ENCODE measurements around the gene URB2.
"Not testable (repeated sequence)": the region's sequence is repeated elsewhere in the genome, so short reads cannot be mapped to it uniquely, and the experiment has no call there.

Gene URB2

DNA sequence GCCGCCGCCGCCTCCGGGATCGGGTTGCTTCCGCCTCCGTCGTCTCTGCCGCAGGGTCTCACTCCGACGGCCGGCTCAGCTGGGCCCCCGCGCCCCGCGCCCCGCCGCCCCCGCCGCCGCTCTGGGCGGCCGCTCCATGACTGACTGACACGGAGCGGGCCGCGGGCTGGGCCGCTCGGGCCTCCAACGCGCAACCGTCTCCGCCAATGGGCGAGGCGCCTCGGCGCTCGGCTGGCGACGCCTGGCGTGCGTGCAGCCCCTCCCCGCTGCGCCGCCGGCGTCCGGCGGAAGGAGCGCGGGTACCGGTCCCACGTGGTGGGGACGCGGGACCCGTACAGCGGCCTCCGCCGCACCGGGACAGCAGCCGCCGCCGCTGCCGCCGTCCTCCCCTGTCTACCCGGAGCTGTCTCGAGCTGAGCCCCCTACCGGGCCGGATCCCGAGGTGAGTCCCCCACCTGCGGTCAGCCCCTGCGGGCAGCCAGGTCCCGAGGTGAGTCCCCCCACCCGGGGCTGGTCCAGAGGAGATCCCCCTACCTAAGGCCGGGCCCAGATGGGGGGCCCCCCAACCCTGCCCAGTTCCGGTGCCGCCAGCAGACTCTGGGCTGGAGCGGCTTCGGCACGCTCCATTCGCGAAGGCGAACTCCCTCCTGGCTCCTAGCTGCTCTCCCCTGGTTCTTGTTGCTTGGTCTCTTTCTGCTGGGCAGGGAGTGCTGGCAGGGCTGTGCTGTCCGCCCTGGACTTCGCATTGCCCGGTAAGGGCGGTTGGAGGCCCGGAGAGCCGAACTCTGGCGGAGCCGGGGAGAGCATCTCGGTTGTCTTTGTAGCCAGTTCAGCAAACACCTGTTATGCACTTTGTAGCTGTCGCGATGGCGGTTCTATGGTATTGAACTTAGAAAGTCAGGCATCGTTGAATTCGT, at the start of gene URB2, which contains the start of gene TAF5L:
TSS of gene URB2 (plus strand) at position 333 of the 917 bp plus-strand sequence. CDS start 1,387 bp downstream, outside the sequence.
TSS of gene TAF5L (minus strand) at position 208 of the 917 bp plus-strand sequence. CDS start 11,640 bp downstream, outside the sequence.
- DNase-seq (ENCODE audit: low read depth, low spot score), result peak; percentile 45

GRCh38 chr1:229578168-229579058, 47.6 kb upstream of the URB2 start:
- no peak for DNase-seq (ENCODE audit: low read depth, low spot score)

GRCh38 chr1:229579059-229579673, 46.9 kb upstream of the URB2 start:
- DNase-seq (ENCODE audit: low read depth, low spot score), result no peak

- no peak for DNase-seq (ENCODE audit: low read depth, low spot score)
These were observed 44.6 kb upstream of the URB2 start for GRCh38 chr1:229581485-229581884.

DNA sequence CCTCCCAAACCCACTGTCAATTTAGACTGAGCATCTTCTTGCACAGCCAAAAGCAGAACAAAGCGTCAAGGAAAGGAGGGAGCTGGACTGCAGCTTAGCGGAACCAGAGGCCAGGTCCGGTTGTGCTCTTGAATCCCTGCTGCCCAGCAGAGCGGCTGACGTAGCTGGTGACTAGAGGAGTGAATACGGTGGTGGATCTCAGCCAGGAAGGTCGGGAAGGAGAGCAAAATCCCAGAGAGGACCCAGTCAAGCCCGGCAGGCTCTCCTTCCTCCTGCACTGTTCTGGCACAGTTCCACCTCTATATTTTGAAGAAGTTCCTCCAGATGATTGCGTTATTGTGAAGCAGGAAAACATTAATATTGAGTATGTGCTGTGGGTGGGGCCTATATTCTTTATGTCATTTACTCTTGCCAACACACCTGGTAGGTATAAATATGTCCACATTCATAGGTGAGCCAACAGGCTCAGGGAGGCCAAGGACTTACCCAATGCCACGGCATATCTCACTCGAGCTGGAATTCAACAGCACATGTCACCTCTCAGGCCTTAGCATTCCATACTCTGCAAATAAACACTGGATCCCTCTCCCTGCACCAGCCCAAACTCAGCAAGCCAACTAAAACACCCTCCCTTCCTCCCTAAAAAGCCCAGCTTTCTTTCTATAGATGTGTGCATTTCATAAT, 43.9 kb upstream of the URB2 start:
- no peak for DNase-seq (ENCODE audit: low read depth, low spot score)

- DNase-seq (ENCODE audit: low read depth, low spot score), result no peak
These were observed 43.3 kb upstream of the URB2 start for GRCh38 chr1:229582715-229583114.

- no peak for DNase-seq (ENCODE audit: low read depth, low spot score)
These were observed 40.7 kb upstream of the URB2 start for GRCh38 chr1:229585338-229585737.

- no peak for DNase-seq (ENCODE audit: low read depth, low spot score)
These were observed 35.9 kb upstream of the URB2 start for GRCh38 chr1:229590119-229590518.

DNA sequence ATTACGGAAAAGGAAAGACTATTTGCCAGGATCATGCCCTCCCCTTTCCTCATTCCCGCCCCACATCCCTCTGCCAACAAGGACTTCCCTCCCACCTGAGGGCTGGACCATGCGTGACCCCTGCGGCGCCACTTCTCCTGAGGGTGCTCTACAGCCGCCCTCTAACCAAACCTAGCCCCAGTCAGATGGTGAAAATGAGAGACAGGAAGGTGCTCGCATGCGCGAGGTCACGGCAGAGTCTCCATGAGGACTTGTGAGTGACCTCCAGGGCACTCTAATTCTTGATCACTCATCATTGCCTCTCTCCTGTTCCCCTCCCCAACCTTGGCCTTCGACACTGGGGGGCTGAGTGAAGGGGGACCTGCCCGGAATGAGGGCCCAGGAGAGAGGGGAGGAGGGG, 32.2 kb upstream of the URB2 start:
- DNase-seq (ENCODE audit: low read depth, low spot score), result no peak

- DNase-seq (ENCODE audit: low read depth, low spot score), result no peak
These were observed 31.6 kb upstream of the URB2 start for GRCh38 chr1:229594227-229595008.

DNA sequence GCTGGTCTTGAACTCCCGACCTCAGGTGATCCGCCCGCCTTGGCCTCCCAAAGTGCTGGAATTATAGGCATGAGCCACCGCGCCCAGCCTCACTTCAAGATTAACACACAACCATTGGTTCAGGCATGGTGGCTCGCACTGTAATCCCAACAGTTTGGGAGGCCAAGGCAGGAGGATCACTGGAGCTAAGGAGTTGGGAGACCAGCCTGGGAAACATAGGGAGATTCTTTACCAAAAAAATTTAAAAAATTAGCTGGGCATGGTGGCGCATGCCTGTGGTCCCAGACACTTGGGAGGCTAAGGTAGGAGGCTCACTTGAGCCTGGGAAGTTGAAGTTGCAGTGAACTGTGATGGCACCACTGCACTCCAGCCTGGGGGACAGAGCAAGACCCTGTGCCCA, 30.2 kb upstream of the URB2 start:
- DNase-seq (ENCODE audit: low read depth, low spot score), result not testable (repeated sequence)

GRCh38 chr1:229596925-229597699, 28.9 kb upstream of the URB2 start:
- no peak for DNase-seq (ENCODE audit: low read depth, low spot score)

GRCh38 chr1:229597877-229598276, 28.2 kb upstream of the URB2 start:
- DNase-seq (ENCODE audit: low read depth, low spot score), result no peak

DNA sequence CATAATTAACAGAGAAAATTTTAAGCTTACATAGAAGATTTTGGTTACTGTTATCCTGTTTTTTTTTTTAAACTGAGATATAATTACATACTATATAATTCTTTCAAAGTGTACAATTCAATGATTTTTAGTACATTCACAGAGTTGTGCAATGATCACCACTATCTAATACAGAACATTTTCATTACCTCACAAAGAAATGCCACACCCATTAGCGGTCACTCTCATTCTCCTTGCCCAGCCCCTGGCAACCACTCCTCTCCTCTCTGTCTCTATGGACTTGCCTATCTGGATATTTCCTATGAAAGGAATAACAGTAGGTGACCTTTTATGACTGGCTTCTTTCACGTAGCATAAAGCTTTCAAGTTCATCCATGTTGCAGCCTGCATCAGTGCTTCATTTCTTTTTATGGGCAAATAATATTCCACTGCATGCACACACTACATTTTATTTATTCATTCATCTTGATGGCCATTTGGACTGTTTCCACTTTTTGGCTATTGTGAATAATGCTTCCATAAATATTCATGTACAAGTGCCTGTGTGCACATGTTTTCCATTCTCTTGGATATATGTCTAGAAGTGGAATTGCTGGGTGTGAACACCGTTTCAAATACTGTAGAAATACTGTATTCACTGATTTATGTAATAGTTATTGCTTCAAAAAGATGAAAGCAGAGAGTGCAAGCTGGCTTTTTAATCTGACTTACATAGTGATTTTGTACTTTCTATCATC, 26.7 kb upstream of the URB2 start:
- DNase-seq (ENCODE audit: low read depth, low spot score), result no peak

DNA sequence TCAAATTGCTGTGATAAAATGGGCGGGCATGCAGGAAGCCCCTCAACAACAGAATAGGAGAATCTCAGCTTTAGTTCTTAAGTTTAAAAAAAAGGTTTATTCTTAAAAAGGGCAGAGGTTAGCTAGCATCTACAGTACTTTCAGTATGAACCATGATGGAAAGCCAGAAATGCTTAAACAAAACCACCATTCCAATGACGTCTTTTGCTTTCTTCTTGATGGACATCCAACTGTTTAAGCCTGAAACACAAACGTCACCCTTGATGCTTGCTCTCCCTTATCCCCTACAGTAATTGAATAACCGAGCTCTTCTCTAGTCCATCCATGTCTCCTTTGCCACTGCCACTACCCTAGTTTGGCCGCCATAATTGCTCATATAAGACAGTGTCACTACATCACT, 25.8 kb upstream of the URB2 start:
- no peak for DNase-seq (ENCODE audit: low read depth, low spot score)

DNA sequence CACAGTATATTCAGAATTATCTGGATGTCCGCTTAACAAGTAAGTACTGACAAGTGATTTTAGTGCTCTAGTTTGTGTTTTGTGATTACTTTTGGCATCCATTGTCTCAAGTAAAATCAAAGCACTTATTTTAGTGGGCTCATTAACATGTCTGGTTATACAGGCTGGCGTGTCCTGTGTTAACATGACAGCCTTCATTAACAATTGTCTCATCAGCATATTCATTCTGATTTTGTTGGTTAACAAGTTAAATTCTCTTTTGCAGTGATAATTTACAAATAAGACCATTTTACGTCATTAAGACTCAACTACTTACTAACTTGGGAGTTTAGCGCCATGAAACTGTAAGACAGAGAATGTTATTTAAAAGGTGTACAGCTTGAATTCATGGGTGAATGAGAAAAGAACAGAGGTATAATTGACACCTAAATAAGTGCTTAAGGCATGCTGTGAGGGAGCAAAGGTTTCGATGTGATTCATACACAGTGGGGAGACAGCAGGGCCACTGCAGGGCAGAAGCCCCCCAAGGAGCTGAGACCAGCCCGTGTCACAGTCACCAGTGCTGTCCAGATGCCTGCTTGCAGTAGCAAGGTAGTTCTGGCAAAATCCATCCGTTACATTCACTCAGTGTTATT, 22.6 kb upstream of the URB2 start:
- no peak for DNase-seq (ENCODE audit: low read depth, low spot score)

- DNase-seq (ENCODE audit: low read depth, low spot score), result no peak
These were observed 18.7 kb upstream of the URB2 start for GRCh38 chr1:229607370-229607769.

- DNase-seq (ENCODE audit: low read depth, low spot score), result no peak
These were observed 17.5 kb upstream of the URB2 start for GRCh38 chr1:229608590-229608989.
